ENCODE results near the gene ZBTB5.

DNA sequence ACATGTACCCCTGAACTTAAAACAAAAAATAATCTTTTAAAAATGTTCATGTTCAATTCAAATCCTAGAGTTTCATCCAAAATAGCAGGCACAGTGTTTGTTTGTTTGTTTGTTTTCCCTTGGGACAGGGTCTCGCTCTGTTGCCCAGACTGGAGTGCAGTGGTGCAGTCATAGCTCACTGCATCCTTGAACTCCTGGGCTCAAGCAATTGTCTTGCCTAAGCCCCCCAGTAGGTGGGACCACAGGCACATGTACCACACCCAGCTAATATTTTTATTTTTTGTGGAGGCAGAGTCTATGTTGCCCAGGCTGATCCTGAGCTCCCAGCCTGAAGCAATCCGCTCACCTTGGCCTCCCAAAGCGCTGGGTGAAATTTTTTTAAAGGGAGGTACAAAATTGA is 15.5 kb upstream of the ZBTB5 start:
- TF ChIP-seq, protein P1, sequence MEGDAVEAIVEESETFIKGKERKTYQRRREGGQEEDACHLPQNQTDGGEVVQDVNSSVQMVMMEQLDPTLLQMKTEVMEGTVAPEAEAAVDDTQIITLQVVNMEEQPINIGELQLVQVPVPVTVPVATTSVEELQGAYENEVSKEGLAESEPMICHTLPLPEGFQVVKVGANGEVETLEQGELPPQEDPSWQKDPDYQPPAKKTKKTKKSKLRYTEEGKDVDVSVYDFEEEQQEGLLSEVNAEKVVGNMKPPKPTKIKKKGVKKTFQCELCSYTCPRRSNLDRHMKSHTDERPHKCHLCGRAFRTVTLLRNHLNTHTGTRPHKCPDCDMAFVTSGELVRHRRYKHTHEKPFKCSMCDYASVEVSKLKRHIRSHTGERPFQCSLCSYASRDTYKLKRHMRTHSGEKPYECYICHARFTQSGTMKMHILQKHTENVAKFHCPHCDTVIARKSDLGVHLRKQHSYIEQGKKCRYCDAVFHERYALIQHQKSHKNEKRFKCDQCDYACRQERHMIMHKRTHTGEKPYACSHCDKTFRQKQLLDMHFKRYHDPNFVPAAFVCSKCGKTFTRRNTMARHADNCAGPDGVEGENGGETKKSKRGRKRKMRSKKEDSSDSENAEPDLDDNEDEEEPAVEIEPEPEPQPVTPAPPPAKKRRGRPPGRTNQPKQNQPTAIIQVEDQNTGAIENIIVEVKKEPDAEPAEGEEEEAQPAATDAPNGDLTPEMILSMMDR (conservative IDR thresholded peaks at IDR 0.05): no peak
- no peak for TF ChIP-seq EZH2 (IDR thresholded peaks at IDR 0.05; ENCODE audit: low read depth)

All from PC-9 (cell line).